ENCODE data around the gene FBXO4.
"Not testable (repeated sequence)": the region's sequence is repeated elsewhere in the genome, so short reads cannot be mapped to it uniquely, and the experiment has no call there.

FBXO4 gene

DNA sequence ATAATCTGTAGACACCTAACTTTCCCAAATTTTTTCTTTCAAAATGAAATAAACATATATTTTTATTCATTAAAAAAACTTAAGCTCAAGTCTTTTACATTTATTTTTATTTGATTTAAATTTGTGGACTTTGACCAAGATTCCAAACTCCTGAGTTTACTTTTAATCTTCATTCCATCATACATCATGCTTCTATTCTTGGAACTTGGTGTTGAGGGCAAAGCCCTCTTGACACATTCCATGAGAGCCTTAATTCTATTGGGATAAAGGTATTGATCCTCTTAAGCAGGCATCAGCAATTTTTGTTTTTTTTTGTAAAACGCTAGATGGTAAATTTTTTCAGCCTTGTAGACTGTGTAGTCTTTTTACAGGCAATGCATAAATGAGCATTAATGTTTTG, 53.6 kb downstream of the FBXO4 start:
- in situ Hi-C loops (cut with MboI; ENCODE audit: low sequenced_read_pairs) = no loop called here

DNA sequence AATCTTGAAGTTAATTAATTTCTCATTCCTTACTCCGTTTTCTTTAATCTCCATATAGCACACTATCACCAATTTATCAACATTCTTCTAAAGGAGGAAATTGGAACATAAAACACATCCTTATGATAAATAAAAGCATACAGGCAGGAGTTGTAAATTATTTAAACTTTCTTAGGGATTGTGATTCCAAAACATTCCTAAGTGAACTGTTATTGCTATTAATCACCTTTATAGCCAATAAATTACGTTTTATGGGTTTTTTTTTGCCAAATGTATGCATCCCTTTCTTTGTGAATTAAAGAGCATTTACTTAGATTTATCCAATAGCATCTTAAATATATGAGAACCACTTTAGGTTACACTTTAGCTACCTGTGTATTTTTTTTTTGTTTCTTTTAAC, 55.3 kb downstream of the FBXO4 start:
- in situ Hi-C loops (cut with MboI; ENCODE audit: low sequenced_read_pairs) = no loop called here

DNA sequence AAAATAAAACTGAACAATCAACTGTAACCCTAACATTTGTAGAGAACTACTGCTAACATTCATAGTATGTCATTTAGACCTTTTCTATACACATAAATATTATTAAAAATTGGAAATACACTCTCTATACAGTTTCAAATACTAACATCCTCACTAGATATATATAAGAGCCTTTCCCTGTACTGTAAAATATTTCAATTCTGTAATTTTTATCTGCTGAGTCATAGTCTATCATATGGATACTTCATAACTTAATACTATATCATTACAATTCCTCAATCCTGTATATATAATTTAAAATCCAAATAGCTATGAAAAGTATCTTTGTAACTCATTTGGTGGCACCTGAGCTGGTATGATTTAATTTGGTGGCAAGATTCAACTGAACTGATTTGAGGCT, 55.8 kb downstream of the FBXO4 start:
- in situ Hi-C loops (cut with MboI; ENCODE audit: low sequenced_read_pairs) = no loop called here

- in situ Hi-C loops (cut with MboI; ENCODE audit: low sequenced_read_pairs) = not testable (repeated sequence)
Measured at GRCh38 chr5:41982858-41983257, 57.8 kb downstream of the FBXO4 start.

DNA sequence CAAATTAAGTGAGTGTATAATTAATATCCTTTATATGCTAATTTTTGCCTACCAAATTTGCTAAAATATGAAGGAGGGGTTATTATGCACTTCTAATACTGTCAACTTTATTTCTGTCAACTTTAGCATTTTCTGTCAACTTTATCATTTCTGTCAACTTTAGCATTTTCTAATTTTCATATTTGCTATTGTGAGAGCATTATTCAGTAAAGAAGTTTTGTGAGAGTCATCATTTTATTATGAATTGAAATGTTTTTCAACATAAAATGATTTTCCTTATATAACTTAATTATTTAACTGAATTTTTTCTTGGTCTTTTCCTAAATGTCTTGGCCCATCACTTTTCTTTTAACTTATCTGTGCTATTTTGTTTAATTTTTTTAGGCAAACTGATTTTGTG, 58.2 kb downstream of the FBXO4 start:
- in situ Hi-C loops (cut with MboI; ENCODE audit: low sequenced_read_pairs) = no loop called here

DNA sequence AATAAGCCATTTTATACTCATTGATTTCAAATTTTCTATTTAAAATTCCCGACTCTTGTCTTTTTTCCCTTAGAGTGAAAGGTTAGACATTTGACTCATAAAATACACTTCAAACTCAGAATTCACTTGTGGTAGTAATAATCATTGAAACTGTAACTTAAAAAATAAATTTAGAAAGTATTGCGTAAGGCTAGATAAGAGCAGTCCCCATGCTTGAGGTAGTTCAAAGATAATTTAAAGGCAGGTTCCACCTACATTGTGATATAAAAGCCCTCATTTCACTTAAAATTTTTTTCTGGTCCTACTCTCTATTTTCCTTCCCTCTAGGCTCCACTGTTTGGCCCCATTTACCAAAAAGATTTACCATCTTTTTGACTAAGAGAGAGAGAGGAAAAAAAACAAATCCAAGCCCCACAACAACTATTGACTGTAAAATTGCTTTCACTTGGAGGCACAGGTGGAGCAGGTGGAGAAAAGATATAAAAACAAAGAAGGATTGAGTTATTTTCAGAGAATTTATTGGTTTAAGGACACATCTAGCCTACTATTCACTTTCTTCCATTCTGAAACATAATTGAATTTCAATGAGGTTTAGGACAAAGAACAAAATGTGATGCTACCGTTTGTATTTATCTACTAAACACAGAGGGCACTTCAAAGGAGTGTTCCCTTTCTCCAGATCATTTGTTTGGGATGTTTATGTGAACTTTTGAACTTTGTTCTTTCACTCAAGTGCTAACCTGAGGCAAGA, 61.0 kb downstream of the FBXO4 start:
- in situ Hi-C loops (cut with MboI; ENCODE audit: low sequenced_read_pairs) = no loop called here
